Measurements from ENCODE around the gene TENT4A.

GRCh38 chr5:6715758-6716628 is 2.8 kb downstream of the TENT4A start:
- TF ChIP-seq POLR2A (IDR thresholded peaks at IDR 0.05): no peak
- TF ChIP-seq CTCF (IDR thresholded peaks at IDR 0.05): no peak

Data from right lobe of liver (tissue), 4 donors.